ENCODE data around the gene SPON2.

The SPON2 gene

GRCh38 chr4:1192493-1193205 lies 20.3 kb upstream of the SPON2 start:
- H3K9ac ChIP-seq (ENCODE audit: low read depth, low read length, poor library complexity, severe bottlenecking), result no peak overlapping the region

DNA sequence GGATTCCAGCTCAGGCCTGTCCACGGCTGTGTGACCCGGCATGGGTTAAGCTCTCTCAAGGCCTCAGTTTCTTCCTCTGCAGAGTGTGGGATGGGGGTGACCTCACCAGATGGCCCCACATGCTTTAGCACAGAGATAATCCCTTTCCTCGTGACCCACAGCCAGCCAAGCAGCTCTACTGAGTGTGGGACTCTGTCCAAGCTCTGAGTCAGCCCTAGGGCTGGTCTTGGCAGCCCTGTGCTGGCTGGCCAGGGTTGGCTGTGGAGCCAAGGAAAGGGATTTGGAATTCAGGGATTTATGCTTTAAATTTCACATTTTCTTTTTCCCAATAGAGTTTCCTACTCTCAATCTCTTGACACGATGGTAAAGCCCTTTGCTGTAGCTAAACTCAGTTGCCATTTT lies 19.7 kb upstream of the SPON2 start:
- Histone ChIP-seq H3K4me1 (ENCODE audit: insufficient read depth, low read length, poor library complexity, severe bottlenecking) (no peaks in the 10 kb centered on the region), H3K4me3 (ENCODE audit: low read length, poor library complexity, severe bottlenecking) (no peak overlapping the region), H3K27me3 (ENCODE audit: insufficient read depth, low read length, poor library complexity, severe bottlenecking) (no peaks in the 10 kb centered on the region), H3K36me3 (ENCODE audit: insufficient read depth, low read length) (peaks cover 9% of the 10 kb centered on the region; the same call in 1 of the 2 replicates), H3K9ac (ENCODE audit: low read depth, low read length, poor library complexity, severe bottlenecking) (no peak overlapping the region), H2AFZ (ENCODE audit: low read length) (no peak overlapping the region), H3K79me2 (ENCODE audit: insufficient read depth, low read length) (peaks cover 12% of the 10 kb centered on the region; the same call in 1 of the 2 replicates), H3K9me2 (replicated peaks; ENCODE audit: low read depth, low read length) (no peaks in the 10 kb centered on the region), H3F3A (ENCODE audit: low read depth) (no peaks in the 10 kb centered on the region), H4K20me1 (ENCODE audit: insufficient read depth, low read length, poor library complexity, severe bottlenecking) (peaks cover 5% of the 10 kb centered on the region), H3K9me3 (ENCODE audit: insufficient read depth, low read depth, low read length) (no peaks in the 10 kb centered on the region), H3K4me2 (ENCODE audit: low read depth, low read length, poor library complexity, severe bottlenecking) (no peak overlapping the region)
- TF ChIP-seq CTCF (conservative IDR thresholded peaks at IDR 0.05; ENCODE audit: low read length) (no peak), EZH2phosphoT487 (IDR thresholded peaks at IDR 0.05; ENCODE audit: borderline replicate concordance) (no peak)

More at GRCh38 chr4:1192493-1193205, 20.3 kb upstream of the SPON2 start:
- H2AFZ ChIP-seq (ENCODE audit: low read length), result no peak overlapping the region
- TF ChIP-seq CTCF (conservative IDR thresholded peaks at IDR 0.05; ENCODE audit: low read length) (no peak), EZH2phosphoT487 (IDR thresholded peaks at IDR 0.05; ENCODE audit: borderline replicate concordance) (no peak)
- no peaks in the 10 kb centered on the region for H3K9me3 ChIP-seq (ENCODE audit: insufficient read depth, low read depth, low read length)
- H3K4me2 ChIP-seq (ENCODE audit: low read depth, low read length, poor library complexity, severe bottlenecking), result no peak overlapping the region
- peaks cover 18% of the 10 kb centered on the region; the same call in 1 of the 2 replicates for H3K79me2 ChIP-seq (ENCODE audit: insufficient read depth, low read length)
- peaks cover 10% of the 10 kb centered on the region; the same call in 1 of the 2 replicates for H3K36me3 ChIP-seq (ENCODE audit: insufficient read depth, low read length)
- no peaks in the 10 kb centered on the region for H3K27me3 ChIP-seq (ENCODE audit: insufficient read depth, low read length, poor library complexity, severe bottlenecking)
- H3K4me3 ChIP-seq (ENCODE audit: low read length, poor library complexity, severe bottlenecking), result no peak overlapping the region
- H3K4me1 ChIP-seq (ENCODE audit: insufficient read depth, low read length, poor library complexity, severe bottlenecking), result no peaks in the 10 kb centered on the region
- no peaks in the 10 kb centered on the region for H3F3A ChIP-seq (ENCODE audit: low read depth)
- peaks cover 5% of the 10 kb centered on the region for H4K20me1 ChIP-seq (ENCODE audit: insufficient read depth, low read length, poor library complexity, severe bottlenecking)
- H3K9me2 ChIP-seq (replicated peaks; ENCODE audit: low read depth, low read length), result no peaks in the 10 kb centered on the region

GRCh38 chr4:1191621-1192020 lies 19.2 kb upstream of the SPON2 start:
- Histone ChIP-seq H3K4me1 (ENCODE audit: insufficient read depth, low read length, poor library complexity, severe bottlenecking) (no peaks in the 10 kb centered on the region), H3K9me3 (ENCODE audit: insufficient read depth, low read depth, low read length) (no peaks in the 10 kb centered on the region), H3K9me2 (replicated peaks; ENCODE audit: low read depth, low read length) (no peaks in the 10 kb centered on the region), H3K27me3 (ENCODE audit: insufficient read depth, low read length, poor library complexity, severe bottlenecking) (no peaks in the 10 kb centered on the region), H3K9ac (ENCODE audit: low read depth, low read length, poor library complexity, severe bottlenecking) (no peak overlapping the region), H3K4me3 (ENCODE audit: low read length, poor library complexity, severe bottlenecking) (no peak overlapping the region), H4K20me1 (ENCODE audit: insufficient read depth, low read length, poor library complexity, severe bottlenecking) (peaks cover 5% of the 10 kb centered on the region), H3K79me2 (ENCODE audit: insufficient read depth, low read length) (peaks cover 7% of the 10 kb centered on the region; the same call in 1 of the 2 replicates), H2AFZ (ENCODE audit: low read length) (no peak overlapping the region), H3K4me2 (ENCODE audit: low read depth, low read length, poor library complexity, severe bottlenecking) (no peak overlapping the region), H3F3A (ENCODE audit: low read depth) (no peaks in the 10 kb centered on the region), H3K36me3 (ENCODE audit: insufficient read depth, low read length) (peaks cover 4% of the 10 kb centered on the region; the same call in 1 of the 2 replicates)
- TF ChIP-seq EZH2phosphoT487 (IDR thresholded peaks at IDR 0.05; ENCODE audit: borderline replicate concordance) (no peak), CTCF (conservative IDR thresholded peaks at IDR 0.05; ENCODE audit: low read length) (no peak)
